Tibial artery (tissue), 4 donors: ENCODE data around the gene ZBTB25.

Source experiments
- DNase-seq, 2 donors: peaks; one replicate each; pipeline ENCODE4 v3.0.0-alpha.2; 2019
- H3K27ac ChIP-seq, 2 donors: fragments of 200-600 bp; sonication (generic) in 1 of 2; 1 replicate in 1 of 2; 2 replicates in 1 of 2; pipeline ENCODE4 v1.5.1; 2018 to 2019; ENCODE audit warnings: mild to moderate bottlenecking in 1 of 2
- H3K27me3 ChIP-seq, 2 donors: fragments of 200-600 bp; sonication (generic) in 1 of 2; one replicate each; pipeline versions ENCODE4 v1.5.1 to v1.6.0; 2016 to 2019
- H3K36me3 ChIP-seq, 3 donors: fragments of 200-600 bp; sonication (generic) in 2 of 3; one replicate each; pipeline ENCODE4 v1.5.1; 2016 to 2019; ENCODE audit warnings: mild to moderate bottlenecking in 2 of 3
- H3K4me1 ChIP-seq, 4 donors: fragments of 200-600 bp; sonication (generic) in 2 of 4; 1 replicate in 3 of 4; 2 replicates in 1 of 4; pipeline ENCODE4 v1.5.1; 2016 to 2019
- H3K4me3 ChIP-seq, 2 donors: fragments of 200-600 bp; sonication (generic) in 1 of 2; 1 replicate in 1 of 2; 2 replicates in 1 of 2; pipeline ENCODE4 v1.5.1; 2018 to 2019; ENCODE audit warnings: mild to moderate bottlenecking in 2 of 2
- H3K9me3 ChIP-seq, 3 donors: fragments of 200-600 bp; sonication (generic) in 1 of 3; one replicate each; pipeline ENCODE4 v1.5.1; 2016 to 2019
- CTCF ChIP-seq, 2 experiments: fragments of 200-600 bp in 1 of 2; fragments of 450-650 bp in 1 of 2; IDR thresholded peaks; one replicate each; pipeline ENCODE4 v1.5.1; 2017 to 2019; ENCODE audit warnings: antibody characterized with exemption in 2 of 2, mild to moderate bottlenecking in 1 of 2, moderate library complexity in 1 of 2
- intact Hi-C: fragments of 100-400 bp; cut with DNase I; formaldehyde crosslinking; loops from one replicate; pipeline ENCODE4 v1.15.0; 2023; ENCODE audit warnings: low total_unique reads

Gene ZBTB25

GRCh38 chr14:64510825-64511671 lies 7.4 kb upstream of the ZBTB25 start:
- H3K4me1 ChIP-seq = peaks cover 0 to 93% (median 25%) of the 10 kb centered on the region in 4 donors
- no peak overlapping the region for H3K4me3 ChIP-seq
- peak; percentile 83 to 88 for TF ChIP-seq CTCF (IDR thresholded peaks at IDR 0.05)
- H3K36me3 ChIP-seq = no peaks in the 10 kb centered on the region
- no peaks in the 10 kb centered on the region for H3K27me3 ChIP-seq
- DNase-seq = peak; percentile 75 to 79
- H3K27ac ChIP-seq = peak overlapping the region in 1 of 2 donors; percentile 2
- intact Hi-C loops = no loop called here
- no peaks in the 10 kb centered on the region for H3K9me3 ChIP-seq

DNA sequence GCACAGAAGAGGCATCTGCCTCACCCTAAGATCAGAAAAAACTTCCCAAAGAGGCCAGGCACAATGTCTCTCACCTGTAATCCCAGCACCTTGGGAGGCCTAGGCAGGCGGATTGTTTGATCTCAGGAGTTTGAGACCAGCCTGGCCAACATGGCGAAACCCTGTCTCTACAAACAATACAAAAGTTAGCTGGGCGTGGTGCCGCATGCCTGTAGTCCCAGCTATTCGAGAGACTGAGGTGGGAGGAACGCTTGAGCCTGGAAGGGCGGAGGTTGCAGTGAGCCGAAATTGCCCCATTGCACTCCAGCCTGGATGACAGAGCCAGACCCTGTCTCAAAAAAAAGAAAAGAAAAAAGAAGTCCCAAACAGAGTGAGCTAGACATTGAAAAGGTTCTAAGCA lies 5.4 kb upstream of the ZBTB25 start:
- no peaks in the 10 kb centered on the region for H3K36me3 ChIP-seq
- H3K4me3 ChIP-seq = no peak overlapping the region
- no peak for DNase-seq
- intact Hi-C loops = no loop called here
- H3K4me1 ChIP-seq = peaks cover 0 to 74% (median 26%) of the 10 kb centered on the region in 4 donors
- H3K27me3 ChIP-seq = no peaks in the 10 kb centered on the region
- TF ChIP-seq CTCF (IDR thresholded peaks at IDR 0.05) = no peak
- no peak overlapping the region for H3K27ac ChIP-seq
- no peaks in the 10 kb centered on the region for H3K9me3 ChIP-seq

DNA sequence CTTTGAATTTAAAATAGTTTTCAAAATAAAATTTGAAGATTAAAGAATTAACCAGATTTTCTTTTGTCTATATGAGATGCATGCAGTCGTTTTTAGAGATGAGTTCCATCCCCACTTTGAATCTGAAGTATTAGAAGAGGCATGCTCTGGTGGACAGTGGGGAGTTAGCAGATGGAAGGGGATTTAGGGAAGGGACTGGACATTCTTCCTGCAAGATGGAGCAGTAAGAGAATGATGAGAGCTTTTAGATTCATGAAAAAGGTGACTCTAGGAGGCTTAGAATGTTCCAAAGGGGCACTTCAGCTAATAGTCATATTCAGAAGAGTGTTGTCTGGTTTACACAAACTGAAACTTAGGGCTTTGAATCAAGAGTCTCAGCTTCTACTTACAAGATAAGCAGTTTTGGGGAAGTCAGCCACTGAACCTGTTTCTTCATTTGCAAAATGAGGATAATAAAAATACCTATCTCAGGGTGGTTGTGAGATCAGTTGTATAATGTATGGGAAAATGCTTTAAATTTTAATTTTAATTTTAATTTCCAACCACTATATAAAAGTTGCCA lies 4.7 kb upstream of the ZBTB25 start:
- no peak for DNase-seq
- Histone ChIP-seq H3K36me3 (no peaks in the 10 kb centered on the region), H3K9me3 (no peaks in the 10 kb centered on the region), H3K27ac (no peak overlapping the region), H3K27me3 (no peaks in the 10 kb centered on the region), H3K4me1 (peaks cover 0 to 67% (median 26%) of the 10 kb centered on the region in 4 donors), H3K4me3 (no peak overlapping the region)
- intact Hi-C loops = no loop called here
- no peak for TF ChIP-seq CTCF (IDR thresholded peaks at IDR 0.05)

DNA sequence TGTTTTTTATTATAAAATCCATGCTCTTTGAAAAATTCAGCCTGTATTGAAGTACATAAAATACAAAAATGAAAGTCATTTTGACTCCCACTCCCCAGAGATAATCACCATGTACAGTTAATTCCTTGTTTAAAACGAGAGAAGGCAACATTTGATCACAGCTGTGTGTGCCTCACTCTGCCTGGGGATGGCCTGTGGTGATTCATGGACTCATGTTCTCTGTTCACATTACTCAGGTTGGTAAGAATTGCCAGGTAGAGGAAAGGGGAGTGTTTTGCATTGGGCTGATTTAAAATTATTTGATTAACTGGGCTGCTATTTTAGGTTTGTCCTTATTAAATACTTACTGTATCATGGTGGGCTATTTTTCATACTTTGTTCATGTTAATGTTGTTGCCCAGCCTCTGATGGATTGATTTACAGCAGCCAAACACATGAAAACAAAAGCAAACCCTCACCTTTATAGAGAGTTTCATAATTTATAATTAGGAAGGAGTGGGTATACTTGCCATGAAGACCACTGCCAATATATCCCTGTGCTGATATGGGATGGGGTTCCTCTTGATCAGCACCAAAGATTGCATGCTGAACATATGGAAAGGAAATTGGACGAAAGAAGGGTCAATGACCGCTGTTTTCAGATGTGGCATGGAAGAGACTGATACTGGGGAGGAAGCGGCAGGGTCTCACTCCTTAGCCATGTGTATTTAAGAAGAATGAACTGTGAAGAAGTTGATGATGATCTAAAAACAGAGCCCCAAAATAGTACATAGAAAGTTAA lies 3.9 kb upstream of the ZBTB25 start:
- H3K27me3 ChIP-seq = no peaks in the 10 kb centered on the region
- intact Hi-C loops = no loop called here
- no peak for DNase-seq
- H3K36me3 ChIP-seq = no peaks in the 10 kb centered on the region
- no peaks in the 10 kb centered on the region for H3K9me3 ChIP-seq
- H3K4me3 ChIP-seq = no peak overlapping the region
- no peak overlapping the region for H3K27ac ChIP-seq
- TF ChIP-seq CTCF (IDR thresholded peaks at IDR 0.05) = no peak
- H3K4me1 ChIP-seq = peaks cover 0 to 62% (median 26%) of the 10 kb centered on the region in 4 donors

DNA sequence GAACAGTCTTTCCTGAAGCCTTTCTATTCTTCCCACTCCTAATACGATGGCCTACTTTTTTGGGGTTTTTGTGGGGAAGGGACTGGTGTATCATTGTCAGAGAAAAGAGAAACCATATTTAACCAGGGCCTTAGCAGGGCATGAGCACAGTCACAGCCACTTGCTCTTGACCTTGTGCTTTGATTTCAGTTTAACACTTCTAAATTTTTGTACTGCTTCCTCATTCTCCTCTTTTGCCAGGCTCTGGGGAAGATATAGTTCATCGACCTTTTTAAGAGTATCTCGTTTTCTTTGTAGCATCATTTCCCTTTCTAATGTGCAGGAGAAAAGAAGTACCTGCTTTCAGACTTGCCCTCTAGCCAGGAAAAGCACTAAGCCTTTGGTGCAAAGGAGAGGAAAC lies 3.1 kb upstream of the ZBTB25 start:
- Histone ChIP-seq H3K27ac (peak overlapping the region in 1 of 2 donors; percentile 98), H3K36me3 (no peaks in the 10 kb centered on the region), H3K27me3 (no peaks in the 10 kb centered on the region), H3K4me3 (peak overlapping the region; percentile 68 to 92), H3K4me1 (peaks cover 0 to 62% (median 31%) of the 10 kb centered on the region in 4 donors), H3K9me3 (no peaks in the 10 kb centered on the region)
- no peak for DNase-seq
- no peak for TF ChIP-seq CTCF (IDR thresholded peaks at IDR 0.05)
- intact Hi-C loops = no loop called here
